HepG2 (cell line): ENCODE measurements around the gene P2RX3. TPM values are rescaled to one million over a fixed set of nuclear protein-coding genes. Genes with fewer than 3 reads are reported as not detected.

Experiments used
- ARHGAP35 ChIP-seq: sonication (generic); formaldehyde crosslinking; IDR thresholded peaks from 2 replicates; pipeline ENCODE4 v1.9.0; 2022; ENCODE audit warnings: mild to moderate bottlenecking, inconsistent platforms, moderate library complexity, missing genetic modification reagents, borderline replicate concordance
- BCL6 ChIP-seq: IDR thresholded peaks from 2 replicates; pipeline ENCODE4 v1.6.1; 2016; ENCODE audit warnings: missing genetic modification reagents, missing compliant biosample characterization
- DNMT3B ChIP-seq: conservative IDR thresholded peaks from 2 replicates; pipeline ENCODE4 v1.6.1; 2016; ENCODE audit warnings: missing biosample characterization, control low read depth
- EED ChIP-seq: sonication (generic); formaldehyde crosslinking; IDR thresholded peaks from 2 replicates; pipeline ENCODE4 v1.5.0; 2020; ENCODE audit warnings: mild to moderate bottlenecking, missing genetic modification reagents
- GPN1 ChIP-seq: sonication (generic); formaldehyde crosslinking; IDR thresholded peaks from 2 replicates; pipeline ENCODE4 v1.5.1; 2020; ENCODE audit warnings: missing genetic modification reagents, borderline replicate concordance
- HNF4G ChIP-seq, 2 experiments: sonication (generic) in 1 of 2; formaldehyde crosslinking in 1 of 2; IDR thresholded peaks; 2 replicates each; pipeline versions ENCODE4 v1.4.0 to v1.6.1; 2011 to 2020; ENCODE audit warnings: borderline replicate concordance in 2 of 2, low read depth in 2 of 2, mild to moderate bottlenecking in 2 of 2, low read length in 1 of 2, missing genetic modification reagents in 1 of 2, moderate library complexity in 1 of 2
- HNRNPL ChIP-seq: fragments of 200-400 bp; formaldehyde crosslinking; IDR thresholded peaks from 2 replicates; pipeline ENCODE4 v1.6.1; 2017; ENCODE audit warnings: mild to moderate bottlenecking, low read depth, low read length
- KDM6A ChIP-seq: IDR thresholded peaks from 2 replicates; pipeline ENCODE4 v1.6.1; 2016; ENCODE audit warnings: low read depth
- KMT2B ChIP-seq: IDR thresholded peaks from 2 replicates; pipeline ENCODE4 v1.6.1; 2016; ENCODE audit warnings: missing genetic modification reagents, missing compliant biosample characterization
- MEF2D ChIP-seq: sonication (generic); formaldehyde crosslinking; IDR thresholded peaks from 2 replicates; pipeline ENCODE4 v1.5.1; 2020; ENCODE audit warnings: mild to moderate bottlenecking, missing genetic modification reagents
- NONO ChIP-seq, 2 experiments: fragments of 450-650 bp in 1 of 2; sonication (generic) in 1 of 2; formaldehyde crosslinking in 1 of 2; IDR thresholded peaks in 1 of 2; conservative IDR thresholded peaks in 1 of 2; 2 replicates each; pipeline versions ENCODE4 v1.6.1 to v1.8.0; 2017 to 2022; ENCODE audit warnings: mild to moderate bottlenecking in 1 of 2, missing genetic modification reagents in 1 of 2, moderate library complexity in 1 of 2
- PAX8 ChIP-seq: sonication (generic); formaldehyde crosslinking; IDR thresholded peaks from 2 replicates; pipeline ENCODE4 v1.8.0; 2022; ENCODE audit warnings: mild to moderate bottlenecking, missing genetic modification reagents, borderline replicate concordance
- POLR2AphosphoS2 ChIP-seq: IDR thresholded peaks from 2 replicates; pipeline ENCODE4 v1.6.1; 2011; ENCODE audit warnings: low read depth, low read length, improper control_type of control experiment
- RCOR2 ChIP-seq: IDR thresholded peaks from 2 replicates; pipeline ENCODE4 v1.6.1; 2016; ENCODE audit warnings: missing biosample characterization, missing genetic modification reagents
- REPIN1 ChIP-seq: sonication (generic); formaldehyde crosslinking; IDR thresholded peaks from 2 replicates; pipeline ENCODE4 v1.8.0; 2022; ENCODE audit warnings: missing genetic modification reagents, low read depth, mild to moderate bottlenecking, borderline replicate concordance
- RFX1 ChIP-seq: fragments of 450-650 bp; IDR thresholded peaks from 2 replicates; pipeline ENCODE4 v1.6.1; 2017
- SIN3A ChIP-seq: IDR thresholded peaks from 2 replicates; pipeline ENCODE4 v1.6.1; 2011; ENCODE audit warnings: low read depth, mild to moderate bottlenecking, control low read depth, low read length, borderline replicate concordance
- SMAD1 ChIP-seq: sonication (generic); formaldehyde crosslinking; IDR thresholded peaks from 2 replicates; pipeline ENCODE4 v1.4.0; 2020; ENCODE audit warnings: missing genetic modification reagents, low read depth, mild to moderate bottlenecking, borderline replicate concordance
- SMAD3 ChIP-seq: sonication (generic); formaldehyde crosslinking; IDR thresholded peaks from 2 replicates; pipeline ENCODE4 v1.4.0; 2020; ENCODE audit warnings: missing genetic modification reagents
- SOX6 ChIP-seq, 2 experiments: fragments of 450-650 bp in 1 of 2; sonication (generic) in 1 of 2; formaldehyde crosslinking in 1 of 2; IDR thresholded peaks; 2 replicates each; pipeline versions ENCODE4 v1.4.0 to v1.6.1; 2017 to 2020; ENCODE audit warnings: antibody characterized with exemption in 1 of 2, mild to moderate bottlenecking in 1 of 2, missing genetic modification reagents in 1 of 2
- SP4 ChIP-seq: sonication (generic); formaldehyde crosslinking; IDR thresholded peaks from 2 replicates; pipeline ENCODE4 v1.8.1; 2023; ENCODE audit warnings: mild to moderate bottlenecking, missing genetic modification reagents
- TOPORS ChIP-seq: sonication (generic); formaldehyde crosslinking; IDR thresholded peaks from 2 replicates; pipeline ENCODE4 v1.8.0; 2023; ENCODE audit warnings: mild to moderate bottlenecking, missing genetic modification reagents
- ZFP37 ChIP-seq: sonication (generic); formaldehyde crosslinking; IDR thresholded peaks from 2 replicates; pipeline ENCODE4 v1.4.0; 2020; ENCODE audit warnings: missing genetic modification reagents, borderline replicate concordance
- ZNF160 ChIP-seq: sonication (generic); formaldehyde crosslinking; IDR thresholded peaks from 2 replicates; pipeline ENCODE4 v1.8.0; 2022; ENCODE audit warnings: mild to moderate bottlenecking, inconsistent platforms, missing genetic modification reagents
- ZNF263 ChIP-seq: sonication (generic); formaldehyde crosslinking; IDR thresholded peaks from 2 replicates; pipeline ENCODE4 v1.4.0; 2020; ENCODE audit warnings: missing genetic modification reagents
- ZNF414 ChIP-seq: sonication (generic); formaldehyde crosslinking; IDR thresholded peaks from 2 replicates; pipeline ENCODE4 v1.5.0; 2020; ENCODE audit warnings: missing genetic modification reagents
- ZNF652 ChIP-seq: IDR thresholded peaks from 2 replicates; pipeline ENCODE4 v1.6.1; 2016; ENCODE audit warnings: low read depth, borderline replicate concordance
- ZNF7 ChIP-seq: IDR thresholded peaks from 2 replicates; pipeline ENCODE4 v1.6.1; 2016; ENCODE audit warnings: missing biosample characterization, missing genetic modification reagents
- ZNF703 ChIP-seq: sonication (generic); formaldehyde crosslinking; IDR thresholded peaks from 2 replicates; pipeline ENCODE4 v1.5.1; 2020; ENCODE audit warnings: missing genetic modification reagents, mild to moderate bottlenecking, moderate library complexity, borderline replicate concordance
- ZNF781 ChIP-seq: sonication (generic); formaldehyde crosslinking; IDR thresholded peaks from 2 replicates; pipeline ENCODE4 v1.5.1; 2020; ENCODE audit warnings: borderline replicate concordance, mild to moderate bottlenecking, missing genetic modification reagents; ENCODE audit errors: not compliant biosample characterization
- ZNF841 ChIP-seq: sonication (generic); formaldehyde crosslinking; IDR thresholded peaks from 2 replicates; pipeline ENCODE4 v1.8.1; 2023; ENCODE audit warnings: missing genetic modification reagents, borderline replicate concordance
- polyA plus RNA-seq, 8 experiments: library from polyadenylated mRNA; depleted of rRNA in 3 of 8; stranded (reverse) in 7 of 8; unstranded in 1 of 8; fragments of >200 nt; fragmentation: Illumina TruSeq in 4 of 8; extraction: Trizol in 4 of 8; gene quantifications; 2 replicates each; pipeline versions ENCODE4 v1.2.1 to v1.2.3, GENCODE V29; 2011 to 2016; ENCODE audit warnings: low read depth in 4 of 8, missing spikeins in 1 of 8, mixed read lengths in 1 of 8; ENCODE audit not compliant: insufficient read depth in 1 of 8
- total RNA-seq, 5 experiments: library from RNA; depleted of rRNA; stranded (reverse); fragments of >200 nt; fragmentation: Illumina TruSeq; extraction: Trizol; gene quantifications; 2 replicates each; pipeline ENCODE4 v1.2.3, GENCODE V29; 2016; ENCODE audit warnings: low read depth in 1 of 5

P2RX3 gene
- total and polyA plus RNA-seq, 2 of the 13 experiments (the other 11 are each of a cell fraction or from before 2014, with no cell fraction given) = 0.08 TPM; not detected in 1

DNA sequence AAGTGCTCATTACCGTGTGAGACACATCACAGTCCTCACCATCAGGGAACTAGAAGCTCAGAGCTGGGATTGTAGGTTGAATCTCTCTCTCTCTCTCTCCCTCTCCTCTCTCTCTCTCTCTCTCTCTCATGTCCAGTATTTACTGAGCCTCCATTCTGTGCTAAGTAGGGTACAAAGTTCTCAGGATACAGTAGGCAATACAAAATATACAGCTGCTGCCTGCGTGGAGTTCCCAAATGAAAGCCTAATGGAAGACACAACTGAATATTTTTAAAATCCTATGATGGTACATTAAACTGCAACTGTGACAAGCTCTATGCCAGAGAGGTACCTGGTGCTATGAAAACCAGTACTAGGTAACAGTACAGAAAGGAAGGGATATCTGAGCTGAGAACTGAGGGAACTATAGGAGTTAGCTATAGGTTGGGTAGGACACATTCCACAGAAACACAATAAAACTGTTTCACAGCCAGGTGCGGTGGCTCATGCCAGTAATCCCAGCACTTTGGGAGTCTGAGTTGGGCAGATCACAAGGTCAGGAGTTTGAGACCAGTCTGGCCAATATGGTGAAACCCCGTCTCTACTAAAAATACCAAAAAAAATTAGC is 61.9 kb downstream of the P2RX3 start (continued):
- TF ChIP-seq PAX8 (CRISPR knock-in tag) (no peak), ZNF841 (CRISPR knock-in tag) (no peak), HNRNPL (no peak), REPIN1 (CRISPR knock-in tag) (no peak), NONO (IDR thresholded peaks at IDR 0.05) (no peak), NONO (CRISPR knock-in tag; conservative IDR thresholded peaks at IDR 0.05) (peak; percentile 58; the same call in 1 of the 2 replicates), ZFP37 (CRISPR knock-in tag) (no peak), ZNF781 (CRISPR knock-in tag) (no peak), RCOR2 (CRISPR knock-in tag) (no peak), ZNF703 (no peak), TOPORS (CRISPR knock-in tag) (no peak), KMT2B (CRISPR knock-in tag) (no peak), ARHGAP35 (CRISPR knock-in tag) (no peak), SIN3A (no peak), RFX1 (no peak), ZNF414 (CRISPR knock-in tag) (0 out of 2 replicates have a peak, but pooled peaks have one; percentile 32), POLR2AphosphoS2 (no peak), SMAD1 (no peak), SP4 (CRISPR knock-in tag) (no peak), DNMT3B (CRISPR knock-in tag) (no peak), GPN1 (CRISPR knock-in tag) (no peak), KDM6A (CRISPR knock-in tag) (peak; percentile 88), MEF2D (no peak), ZNF263 (CRISPR knock-in tag) (no peak), BCL6 (CRISPR knock-in tag) (0 out of 2 replicates have a peak, but pooled peaks have one; percentile 28), EED (CRISPR knock-in tag) (no peak), SMAD3 (CRISPR knock-in tag) (no peak), HNF4G (IDR thresholded peaks at IDR 0.05; ENCODE audit: borderline replicate concordance, low read depth, low read length) (peak; percentile 89), HNF4G (CRISPR knock-in tag; IDR thresholded peaks at IDR 0.05; ENCODE audit: borderline replicate concordance, low read depth) (peak; percentile 22; the same call in 1 of the 2 replicates), SOX6 (IDR thresholded peaks at IDR 0.05) (no peak), SOX6 (CRISPR knock-in tag; IDR thresholded peaks at IDR 0.05) (peak; percentile 73; the same call in 1 of the 2 replicates), ZNF7 (CRISPR knock-in tag) (no peak), ZNF160 (no peak), ZNF652 (CRISPR knock-in tag) (no peak)
